ENCODE results near the gene SNRNP70.
"Not testable (repeated sequence)": the region's sequence is repeated elsewhere in the genome, so short reads cannot be mapped to it uniquely, and the experiment has no call there.

Gene SNRNP70

GRCh38 chr19:49056101-49056901, 28.9 kb upstream of the SNRNP70 start:
- H3K27me3 ChIP-seq (ENCODE audit: control insufficient read depth, insufficient read depth, low read length): peaks cover 53% of the 10 kb centered on the region
- no peaks in the 10 kb centered on the region for H3K9me3 ChIP-seq (ENCODE audit: control insufficient read depth, low read depth, low read length)
- peak overlapping the region; percentile 38 for H3K4me3 ChIP-seq (ENCODE audit: low read length)
- peaks cover 10% of the 10 kb centered on the region for H3K4me1 ChIP-seq (ENCODE audit: control insufficient read depth, low read depth, low read length)
- no peak overlapping the region for H3K9ac ChIP-seq (ENCODE audit: low read length)
- H3K36me3 ChIP-seq (ENCODE audit: control insufficient read depth, low read depth, low read length): no peaks in the 10 kb centered on the region
- no peak overlapping the region for H3K27ac ChIP-seq (ENCODE audit: low read length)

GRCh38 chr19:49056902-49057596, 28.2 kb upstream of the SNRNP70 start:
- peak overlapping the region; percentile 38 for H3K4me3 ChIP-seq (ENCODE audit: low read length)
- H3K36me3 ChIP-seq (ENCODE audit: control insufficient read depth, low read depth, low read length); H3K9ac ChIP-seq (ENCODE audit: low read length); H3K27ac ChIP-seq (ENCODE audit: low read length); H3K9me3 ChIP-seq (ENCODE audit: control insufficient read depth, low read depth, low read length): not testable (repeated sequence)
- peaks cover 10% of the 10 kb centered on the region for H3K4me1 ChIP-seq (ENCODE audit: control insufficient read depth, low read depth, low read length)
- peaks cover 53% of the 10 kb centered on the region for H3K27me3 ChIP-seq (ENCODE audit: control insufficient read depth, insufficient read depth, low read length)

GRCh38 chr19:49057636-49058234, 27.5 kb upstream of the SNRNP70 start, which contains the start of gene CGB7:
Gene CGB7 (minus strand): TSS chr19:49057749. CDS start chr19:49055375, 2,374 bp downstream.
- peaks cover 10% of the 10 kb centered on the region for H3K4me1 ChIP-seq (ENCODE audit: control insufficient read depth, low read depth, low read length)
- H3K9ac ChIP-seq (ENCODE audit: low read length): no peak within 1 kb of the TSS
- H3K27me3 ChIP-seq (ENCODE audit: control insufficient read depth, insufficient read depth, low read length): peaks cover 53% of the 10 kb centered on the region
- H3K4me3 ChIP-seq (ENCODE audit: low read length): peak within 1 kb of the TSS; percentile 38
- no peaks in the 10 kb centered on the region for H3K36me3 ChIP-seq (ENCODE audit: control insufficient read depth, low read depth, low read length)
- H3K9me3 ChIP-seq (ENCODE audit: control insufficient read depth, low read depth, low read length): no peaks in the 10 kb centered on the region
- no peak within 1 kb of the TSS for H3K27ac ChIP-seq (ENCODE audit: low read length)

- Histone ChIP-seq H3K4me3 (ENCODE audit: low read length) (no peak overlapping the region), H3K4me1 (ENCODE audit: control insufficient read depth, low read depth, low read length) (peaks cover 10% of the 10 kb centered on the region), H3K27me3 (ENCODE audit: control insufficient read depth, insufficient read depth, low read length) (peaks cover 53% of the 10 kb centered on the region), H3K9ac (ENCODE audit: low read length) (no peak overlapping the region), H3K9me3 (ENCODE audit: control insufficient read depth, low read depth, low read length) (no peaks in the 10 kb centered on the region), H3K27ac (ENCODE audit: low read length) (no peak overlapping the region), H3K36me3 (ENCODE audit: control insufficient read depth, low read depth, low read length) (no peaks in the 10 kb centered on the region)
Measured at GRCh38 chr19:49058562-49058961, 26.7 kb upstream of the SNRNP70 start.

GRCh38 chr19:49059053-49059452, 26.2 kb upstream of the SNRNP70 start:
- Histone ChIP-seq H3K27me3 (ENCODE audit: control insufficient read depth, insufficient read depth, low read length) (peaks cover 53% of the 10 kb centered on the region), H3K27ac (ENCODE audit: low read length) (no peak overlapping the region), H3K4me1 (ENCODE audit: control insufficient read depth, low read depth, low read length) (peaks cover 10% of the 10 kb centered on the region), H3K9me3 (ENCODE audit: control insufficient read depth, low read depth, low read length) (no peaks in the 10 kb centered on the region), H3K36me3 (ENCODE audit: control insufficient read depth, low read depth, low read length) (no peaks in the 10 kb centered on the region), H3K9ac (ENCODE audit: low read length) (no peak overlapping the region), H3K4me3 (ENCODE audit: low read length) (no peak overlapping the region)

GRCh38 chr19:49061000-49061399, 24.3 kb upstream of the SNRNP70 start:
- H3K9ac ChIP-seq (ENCODE audit: low read length): no peak overlapping the region
- no peaks in the 10 kb centered on the region for H3K36me3 ChIP-seq (ENCODE audit: control insufficient read depth, low read depth, low read length)
- H3K9me3 ChIP-seq (ENCODE audit: control insufficient read depth, low read depth, low read length): no peaks in the 10 kb centered on the region
- peaks cover 20% of the 10 kb centered on the region for H3K4me1 ChIP-seq (ENCODE audit: control insufficient read depth, low read depth, low read length)
- H3K27ac ChIP-seq (ENCODE audit: low read length): no peak overlapping the region
- peaks cover 49% of the 10 kb centered on the region for H3K27me3 ChIP-seq (ENCODE audit: control insufficient read depth, insufficient read depth, low read length)
- no peak overlapping the region for H3K4me3 ChIP-seq (ENCODE audit: low read length)

- Histone ChIP-seq H3K27me3 (ENCODE audit: control insufficient read depth, insufficient read depth, low read length) (peaks cover 49% of the 10 kb centered on the region), H3K27ac (ENCODE audit: low read length) (no peak overlapping the region), H3K36me3 (ENCODE audit: control insufficient read depth, low read depth, low read length) (no peaks in the 10 kb centered on the region), H3K9ac (ENCODE audit: low read length) (no peak overlapping the region), H3K4me1 (ENCODE audit: control insufficient read depth, low read depth, low read length) (peaks cover 23% of the 10 kb centered on the region), H3K9me3 (ENCODE audit: control insufficient read depth, low read depth, low read length) (no peaks in the 10 kb centered on the region), H3K4me3 (ENCODE audit: low read length) (no peak overlapping the region)
Measured at GRCh38 chr19:49061445-49061844, 23.8 kb upstream of the SNRNP70 start.

- Histone ChIP-seq H3K27ac (ENCODE audit: low read length) (no peak overlapping the region), H3K36me3 (ENCODE audit: control insufficient read depth, low read depth, low read length) (no peaks in the 10 kb centered on the region), H3K27me3 (ENCODE audit: control insufficient read depth, insufficient read depth, low read length) (peaks cover 43% of the 10 kb centered on the region), H3K4me1 (ENCODE audit: control insufficient read depth, low read depth, low read length) (peaks cover 13% of the 10 kb centered on the region), H3K4me3 (ENCODE audit: low read length) (peak overlapping the region; percentile 52), H3K9me3 (ENCODE audit: control insufficient read depth, low read depth, low read length) (no peaks in the 10 kb centered on the region), H3K9ac (ENCODE audit: low read length) (no peak overlapping the region)
Measured at GRCh38 chr19:49064029-49064629, 21.1 kb upstream of the SNRNP70 start.

GRCh38 chr19:49064768-49065611, 20.3 kb upstream of the SNRNP70 start, which contains the start of gene NTF4:
Gene NTF4 (minus strand): TSS chr19:49064818. CDS start chr19:49061997, 2,821 bp downstream.
- H3K27me3 ChIP-seq (ENCODE audit: control insufficient read depth, insufficient read depth, low read length): peaks cover 47% of the 10 kb centered on the region
- peaks cover 13% of the 10 kb centered on the region for H3K4me1 ChIP-seq (ENCODE audit: control insufficient read depth, low read depth, low read length)
- H3K36me3 ChIP-seq (ENCODE audit: control insufficient read depth, low read depth, low read length): no peaks in the 10 kb centered on the region
- no peak within 1 kb of the TSS for H3K9ac ChIP-seq (ENCODE audit: low read length)
- H3K27ac ChIP-seq (ENCODE audit: low read length): no peak within 1 kb of the TSS
- no peaks in the 10 kb centered on the region for H3K9me3 ChIP-seq (ENCODE audit: control insufficient read depth, low read depth, low read length)
- H3K4me3 ChIP-seq (ENCODE audit: low read length): peak within 1 kb of the TSS; percentile 52

GRCh38 chr19:49065905-49066512, 19.2 kb upstream of the SNRNP70 start:
- Histone ChIP-seq H3K36me3 (ENCODE audit: control insufficient read depth, low read depth, low read length) (no peaks in the 10 kb centered on the region), H3K27me3 (ENCODE audit: control insufficient read depth, insufficient read depth, low read length) (peaks cover 53% of the 10 kb centered on the region), H3K9ac (ENCODE audit: low read length) (no peak overlapping the region), H3K27ac (ENCODE audit: low read length) (no peak overlapping the region), H3K4me1 (ENCODE audit: control insufficient read depth, low read depth, low read length) (peaks cover 13% of the 10 kb centered on the region), H3K4me3 (ENCODE audit: low read length) (no peak overlapping the region), H3K9me3 (ENCODE audit: control insufficient read depth, low read depth, low read length) (no peaks in the 10 kb centered on the region)
